ENCODE measurements around the gene UBQLN2. TPM values are rescaled to one million over a fixed set of nuclear protein-coding genes. Genes with fewer than 3 reads are reported as not detected.

The UBQLN2 gene
- total and polyA plus RNA-seq, 2 of the 8 experiments (the other 6 are each of a cell fraction or from before 2014, with no cell fraction given): 21.0 to 35.3 TPM

- TF ChIP-seq SUZ12 (IDR thresholded peaks at IDR 0.05; ENCODE audit: low read length): no peak
- no peak for TF ChIP-seq CREB1 (IDR thresholded peaks at IDR 0.05)
- TF ChIP-seq MAFK (IDR thresholded peaks at IDR 0.05; ENCODE audit: low read depth, low read length): no peak
- TF ChIP-seq ATF2 (IDR thresholded peaks at IDR 0.05; ENCODE audit: low read length): no peak
- no peak for TF ChIP-seq SIN3A (conservative IDR thresholded peaks at IDR 0.05 in 1 of 2, IDR thresholded peaks at IDR 0.05 in 1 of 2; ENCODE audit: low read depth in 1 of 2, low read length in 2 of 2)
- no peak for TF ChIP-seq JUND (IDR thresholded peaks at IDR 0.05; ENCODE audit: low read length)
Observed at GRCh38 chrX:56530011-56530410, 33.4 kb upstream of the UBQLN2 start (continued).

All from H1 (cell line).